ENCODE data around the gene OR12D2. TPM values are rescaled to one million over a fixed set of nuclear protein-coding genes. Genes with fewer than 3 reads are reported as not detected.

Gene OR12D2
- total and polyA plus RNA-seq, 2 of the 13 experiments (the other 11 are each of a cell fraction or from before 2014, with no cell fraction given) = 0.26 TPM; not detected in 1

GRCh38 chr6:29439006-29439405 is 43.6 kb downstream of the OR12D2 start, which contains the start of gene OR10C1:
Gene OR10C1, plus strand, starts transcription at chr6:29439306. Its CDS starts 710 bp downstream, at chr6:29440016.
- ChIA-PET CTCF (ENCODE audit: low intra/inter-chr PET ratio, low total read pairs) (no interaction called here), POLR2A (no interaction called here)
- Histone ChIP-seq H3K9ac (ENCODE audit: insufficient read depth, low read depth, low read length) (no peak within 1 kb of the TSS), H4K20me1 (ENCODE audit: insufficient read depth, low read length) (no peaks in the 10 kb centered on the region), H3K4me2 (ENCODE audit: low read depth, low read length) (no peak within 1 kb of the TSS), H3K27ac (ENCODE audit: extremely low read length, insufficient read depth, low read length) (no peak within 1 kb of the TSS), H3K4me3 (replicated peaks in 1 of 3; ENCODE audit: insufficient read depth in 1 of 3, low read depth in 2 of 3, low read length in 3 of 3) (no peak within 1 kb of the TSS), H3K79me2 (ENCODE audit: insufficient read depth, low read length) (no peaks in the 10 kb centered on the region), H3K9me3 (ENCODE audit: low read length) (no peaks in the 10 kb centered on the region; the same call in 1 of the 2 replicates), H3K36me3 (replicated peaks in 1 of 2; ENCODE audit: control insufficient read depth in 1 of 2, insufficient read depth in 2 of 2, low read length in 2 of 2) (no peaks in the 10 kb centered on the region), H2AFZ (ENCODE audit: low read length) (no peak within 1 kb of the TSS), H3K27me3 (ENCODE audit: control insufficient read depth in 1 of 2, insufficient read depth in 2 of 2, low read length in 2 of 2) (no peaks in the 10 kb centered on the region), H3K4me1 (ENCODE audit: insufficient read depth, low read length) (no peaks in the 10 kb centered on the region)
- in situ Hi-C loops (cut with HindIII; ENCODE audit: extremely low pct_ligation_motif_present, low pct_unique_long_range_greater_than_20kb) = no loop called here
- no TSS peak for BruUV-seq (replicated peaks)
- DNase-seq (ENCODE audit: low spot score) = no peak
- no peak for FAIRE-seq
- ATAC-seq = no peak
- intact Hi-C loops (cut with micrococcal nuclease; ENCODE audit: unreplicated experiment) = no loop called here
- TF ChIP-seq PHF5A (CRISPR knock-in tag; IDR thresholded peaks at IDR 0.05; ENCODE audit: low read depth, unreplicated experiment) (no peak), KAT8 (CRISPR knock-in tag; IDR thresholded peaks at IDR 0.05) (no peak), KDM6A (CRISPR knock-in tag; IDR thresholded peaks at IDR 0.05; ENCODE audit: low read depth) (no peak), ZNF597 (CRISPR knock-in tag; IDR thresholded peaks at IDR 0.05) (no peak), ZNF547 (CRISPR knock-in tag; IDR thresholded peaks at IDR 0.05) (no peak), ZNF235 (CRISPR knock-in tag; IDR thresholded peaks at IDR 0.05; ENCODE audit: borderline replicate concordance) (no peak), ZNF136 (CRISPR knock-in tag; IDR thresholded peaks at IDR 0.05; ENCODE audit: low read depth) (no peak), NFE2L1 (CRISPR knock-in tag; IDR thresholded peaks at IDR 0.05; ENCODE audit: borderline replicate concordance) (no peak), ZNF362 (CRISPR knock-in tag; IDR thresholded peaks at IDR 0.05; ENCODE audit: borderline replicate concordance) (no peak), TBX2 (CRISPR knock-in tag; IDR thresholded peaks at IDR 0.05; ENCODE audit: borderline replicate concordance) (no peak), CBX1 (IDR thresholded peaks at IDR 0.05; ENCODE audit: low read depth) (no peak), PHB2 (IDR thresholded peaks at IDR 0.05; ENCODE audit: partially characterized antibody) (no peak), SALL1 (CRISPR knock-in tag; IDR thresholded peaks at IDR 0.05) (no peak), ZNF788 (CRISPR knock-in tag; IDR thresholded peaks at IDR 0.05; ENCODE audit: borderline replicate concordance) (no peak), PAF1 (CRISPR knock-in tag; IDR thresholded peaks at IDR 0.05) (no peak)
- TF ChIP-seq, protein P1, sequence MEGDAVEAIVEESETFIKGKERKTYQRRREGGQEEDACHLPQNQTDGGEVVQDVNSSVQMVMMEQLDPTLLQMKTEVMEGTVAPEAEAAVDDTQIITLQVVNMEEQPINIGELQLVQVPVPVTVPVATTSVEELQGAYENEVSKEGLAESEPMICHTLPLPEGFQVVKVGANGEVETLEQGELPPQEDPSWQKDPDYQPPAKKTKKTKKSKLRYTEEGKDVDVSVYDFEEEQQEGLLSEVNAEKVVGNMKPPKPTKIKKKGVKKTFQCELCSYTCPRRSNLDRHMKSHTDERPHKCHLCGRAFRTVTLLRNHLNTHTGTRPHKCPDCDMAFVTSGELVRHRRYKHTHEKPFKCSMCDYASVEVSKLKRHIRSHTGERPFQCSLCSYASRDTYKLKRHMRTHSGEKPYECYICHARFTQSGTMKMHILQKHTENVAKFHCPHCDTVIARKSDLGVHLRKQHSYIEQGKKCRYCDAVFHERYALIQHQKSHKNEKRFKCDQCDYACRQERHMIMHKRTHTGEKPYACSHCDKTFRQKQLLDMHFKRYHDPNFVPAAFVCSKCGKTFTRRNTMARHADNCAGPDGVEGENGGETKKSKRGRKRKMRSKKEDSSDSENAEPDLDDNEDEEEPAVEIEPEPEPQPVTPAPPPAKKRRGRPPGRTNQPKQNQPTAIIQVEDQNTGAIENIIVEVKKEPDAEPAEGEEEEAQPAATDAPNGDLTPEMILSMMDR (CRISPR knock-in tag; IDR thresholded peaks at IDR 0.05) = no peak
- TF ChIP-seq, protein P2, sequence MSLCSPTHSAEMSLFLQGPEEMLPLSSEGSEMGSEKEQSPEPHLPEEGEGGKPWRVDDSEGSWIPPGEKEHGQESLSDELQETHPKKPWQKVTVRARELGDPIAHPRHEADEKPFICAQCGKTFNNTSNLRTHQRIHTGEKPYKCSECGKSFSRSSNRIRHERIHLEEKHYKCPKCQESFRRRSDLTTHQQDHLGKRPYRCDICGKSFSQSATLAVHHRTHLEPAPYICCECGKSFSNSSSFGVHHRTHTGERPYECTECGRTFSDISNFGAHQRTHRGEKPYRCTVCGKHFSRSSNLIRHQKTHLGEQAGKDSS (CRISPR knock-in tag; IDR thresholded peaks at IDR 0.05; ENCODE audit: borderline replicate concordance, low read depth) = no peak
- TF ChIP-seq, protein P3, sequence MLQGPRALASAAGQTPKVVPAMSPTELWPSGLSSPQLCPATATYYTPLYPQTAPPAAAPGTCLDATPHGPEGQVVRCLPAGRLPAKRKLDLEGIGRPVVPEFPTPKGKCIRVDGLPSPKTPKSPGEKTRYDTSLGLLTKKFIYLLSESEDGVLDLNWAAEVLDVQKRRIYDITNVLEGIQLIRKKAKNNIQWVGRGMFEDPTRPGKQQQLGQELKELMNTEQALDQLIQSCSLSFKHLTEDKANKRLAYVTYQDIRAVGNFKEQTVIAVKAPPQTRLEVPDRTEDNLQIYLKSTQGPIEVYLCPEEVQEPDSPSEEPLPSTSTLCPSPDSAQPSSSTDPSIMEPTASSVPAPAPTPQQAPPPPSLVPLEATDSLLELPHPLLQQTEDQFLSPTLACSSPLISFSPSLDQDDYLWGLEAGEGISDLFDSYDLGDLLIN (CRISPR knock-in tag; IDR thresholded peaks at IDR 0.05; ENCODE audit: borderline replicate concordance) = no peak
